SW 1271 (cell line): ENCODE results near the gene RASGEF1C.
A peak's percentile ranks its signal among the peaks of the same experiment; 100 is the strongest.
"Not testable (repeated sequence)": the region's sequence is repeated elsewhere in the genome, so short reads cannot be mapped to it uniquely, and the experiment has no call there.

ENCODE experiments used
- DNase-seq, 2 experiments: peaks; one replicate each; lab custom pipeline; 2025; lab: John Stamatoyannopoulos, UW

The RASGEF1C gene

DNA sequence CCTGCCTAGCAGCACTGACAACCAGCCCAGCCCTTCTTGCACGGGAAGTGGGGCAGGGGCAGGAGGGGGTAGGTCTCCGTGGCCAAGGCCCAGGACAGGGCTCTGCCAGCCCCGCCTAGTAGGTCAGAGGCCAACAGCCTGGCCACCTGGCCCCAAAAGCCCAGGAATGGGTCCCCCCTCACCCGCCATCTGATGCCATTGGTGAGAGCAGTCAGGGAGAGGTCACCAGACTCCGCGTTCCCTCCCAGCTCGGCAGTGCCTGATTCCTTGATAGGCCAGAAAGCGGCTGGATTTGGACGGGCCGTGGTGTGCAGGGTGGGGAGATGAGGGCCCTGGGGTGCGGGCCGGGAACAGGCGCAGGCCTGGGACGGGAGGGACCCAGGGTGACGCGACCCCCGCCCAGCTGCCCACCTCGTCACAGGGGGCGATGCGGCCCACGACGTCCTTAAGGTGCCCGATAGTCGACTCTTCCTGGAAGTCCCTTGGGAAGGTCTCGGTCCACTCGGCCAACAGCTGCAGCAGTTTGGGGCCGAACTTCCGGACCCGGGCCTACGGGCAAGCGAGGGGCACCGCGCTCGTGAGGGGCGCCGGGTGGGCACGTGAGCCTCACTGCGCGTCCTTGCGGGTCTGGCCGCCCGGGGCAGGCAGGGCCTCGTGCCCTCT is 72.9 kb downstream of the RASGEF1C start:
- DNase-seq: no peak

DNA sequence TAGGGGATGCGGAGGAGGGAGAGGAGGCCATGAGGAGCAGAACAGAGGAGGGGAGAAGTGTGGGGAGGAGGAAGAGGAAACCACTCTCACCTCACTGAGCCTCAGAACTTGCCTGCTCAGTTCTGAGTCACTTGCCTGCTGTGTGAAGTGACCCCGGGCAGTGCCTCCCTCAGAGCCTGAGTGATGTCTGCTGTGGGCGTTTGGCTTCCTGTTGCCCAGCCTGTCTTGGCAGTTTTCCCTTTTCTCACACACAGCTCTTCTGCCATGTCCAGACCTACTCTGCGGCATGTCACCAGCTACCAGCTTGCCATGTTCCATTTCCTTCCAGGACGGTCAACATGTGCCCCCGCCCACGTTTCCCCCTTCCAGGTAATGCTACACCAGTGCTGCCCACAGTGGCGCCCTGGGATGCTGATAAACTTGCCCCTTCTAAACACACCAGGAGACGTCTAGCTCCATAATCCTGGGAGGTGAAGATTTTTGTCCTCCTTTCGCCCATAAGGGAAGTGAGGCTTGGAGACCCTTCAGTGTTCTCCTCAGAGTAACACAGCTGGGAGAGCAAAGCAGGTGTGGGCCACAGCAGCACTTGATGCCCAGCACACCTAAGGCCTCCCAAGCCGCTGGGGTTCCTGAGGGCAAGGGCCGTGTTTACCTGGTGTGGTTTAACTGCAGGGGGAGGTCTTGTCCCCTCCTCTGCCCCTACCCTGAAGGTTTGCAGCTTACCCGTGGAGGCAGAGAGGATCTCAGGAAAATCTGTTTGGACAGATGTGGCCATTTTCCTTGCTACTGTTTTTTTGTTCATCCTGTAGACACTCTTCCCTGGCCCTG is 73.7 kb downstream of the RASGEF1C start:
- DNase-seq: peak in 1 of 2 experiments; percentile 26

DNA sequence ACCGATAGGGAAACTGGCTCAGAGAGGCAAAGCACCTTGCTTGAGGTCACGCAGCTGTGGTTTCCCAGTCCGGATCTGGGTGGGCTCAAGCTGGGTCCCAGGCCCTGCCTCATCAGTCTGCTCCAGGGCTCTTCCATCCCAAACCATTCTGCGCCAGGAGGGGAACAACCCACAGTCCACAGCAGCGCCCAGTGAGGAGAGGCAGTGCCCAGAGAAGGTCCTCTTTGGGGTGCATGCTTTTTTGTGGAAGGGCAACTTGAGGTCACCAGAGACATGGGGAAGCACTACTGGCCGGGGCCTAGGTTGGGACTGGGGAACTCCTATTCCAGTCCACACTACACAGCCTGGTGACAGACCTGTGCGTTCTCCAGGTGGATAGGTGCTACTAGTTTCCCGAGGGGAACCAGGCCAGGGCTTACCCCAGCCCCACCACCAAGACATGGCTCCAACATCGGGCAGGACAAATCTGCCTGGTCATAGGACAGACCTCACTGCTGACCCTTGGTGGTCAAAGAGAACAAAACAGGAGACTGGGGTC is 75.0 kb downstream of the RASGEF1C start:
- no peak for DNase-seq

DNA sequence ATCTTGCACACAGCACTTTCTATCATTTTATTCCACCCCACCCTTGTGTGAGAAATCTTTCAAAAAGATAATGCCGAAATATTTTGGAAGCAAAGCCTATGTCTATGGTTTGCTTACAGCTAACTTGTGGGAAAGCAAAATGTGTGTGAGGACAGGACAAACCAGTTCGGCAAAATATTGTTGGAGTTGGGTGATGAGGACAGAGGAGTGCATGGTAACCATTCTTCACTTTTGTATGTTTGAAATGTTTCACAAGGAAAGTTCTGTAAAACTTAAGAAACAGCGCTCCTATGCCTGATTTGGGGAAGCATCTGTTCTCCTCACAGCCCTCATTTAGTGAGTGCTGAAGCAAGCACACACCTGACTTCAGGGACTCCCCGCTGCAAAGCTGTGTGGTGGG is 75.5 kb downstream of the RASGEF1C start:
- DNase-seq: no peak

DNA sequence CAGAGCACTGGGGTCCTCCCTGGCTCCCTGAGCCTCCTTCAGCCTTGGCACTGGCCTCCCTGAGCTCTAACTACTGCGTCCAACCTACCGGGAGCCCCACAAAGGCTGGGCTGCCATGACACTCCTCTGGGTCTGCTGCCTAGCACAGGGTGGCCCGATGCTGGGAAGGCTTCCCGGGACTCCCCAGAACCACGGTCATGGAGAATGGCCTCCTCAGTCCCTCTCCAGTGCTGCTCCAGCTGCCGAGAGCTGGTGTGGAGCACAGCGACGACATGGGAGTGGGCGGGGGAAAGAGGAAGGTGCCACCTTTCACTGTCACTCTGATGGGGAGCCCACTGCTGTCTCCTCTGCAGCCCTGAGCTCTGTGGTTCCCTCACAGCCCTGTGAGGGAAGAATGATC is 76.0 kb downstream of the RASGEF1C start:
- DNase-seq: no peak

DNA sequence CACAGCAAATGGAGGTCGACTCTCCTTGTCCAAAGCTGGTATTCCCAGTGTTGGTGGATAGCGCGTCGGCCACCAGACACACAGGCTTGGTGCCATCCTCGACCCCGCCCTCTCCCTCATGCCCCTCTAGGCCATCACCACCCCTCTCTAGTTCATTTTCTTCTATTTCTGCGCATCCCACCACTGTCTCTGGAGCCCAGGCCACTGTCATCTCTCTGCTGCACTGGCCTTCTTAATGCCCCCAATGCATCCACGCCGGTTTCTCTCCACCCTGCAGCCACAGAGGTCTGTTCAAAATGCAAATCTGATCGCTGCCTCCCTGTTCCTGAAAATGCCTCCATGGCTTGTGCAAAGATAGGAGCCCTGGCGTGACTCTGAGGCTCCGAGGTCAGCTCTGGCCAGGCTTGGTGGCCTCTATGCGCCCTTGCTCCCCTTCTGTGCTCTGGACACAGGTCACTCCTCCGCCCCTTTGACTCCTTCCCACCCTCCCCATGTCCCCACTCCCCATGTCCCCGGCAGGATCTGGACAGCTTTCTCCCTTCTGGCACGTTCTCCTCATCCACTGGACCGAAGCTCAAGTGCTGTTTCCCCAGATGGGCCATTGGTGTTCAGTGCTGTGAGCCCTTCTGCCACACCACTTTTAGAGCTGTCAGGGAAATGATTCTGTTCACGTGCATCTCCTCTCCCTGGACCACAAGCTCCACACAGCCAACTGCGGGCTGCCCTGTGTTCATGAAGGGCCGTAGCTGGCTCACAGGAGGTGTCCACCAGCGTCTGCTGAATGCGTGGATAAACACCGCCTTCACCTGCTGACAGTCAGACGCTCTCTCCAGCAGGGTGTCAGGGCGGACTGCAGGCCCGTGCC is 77.9 kb downstream of the RASGEF1C start:
- DNase-seq: no peak

DNA sequence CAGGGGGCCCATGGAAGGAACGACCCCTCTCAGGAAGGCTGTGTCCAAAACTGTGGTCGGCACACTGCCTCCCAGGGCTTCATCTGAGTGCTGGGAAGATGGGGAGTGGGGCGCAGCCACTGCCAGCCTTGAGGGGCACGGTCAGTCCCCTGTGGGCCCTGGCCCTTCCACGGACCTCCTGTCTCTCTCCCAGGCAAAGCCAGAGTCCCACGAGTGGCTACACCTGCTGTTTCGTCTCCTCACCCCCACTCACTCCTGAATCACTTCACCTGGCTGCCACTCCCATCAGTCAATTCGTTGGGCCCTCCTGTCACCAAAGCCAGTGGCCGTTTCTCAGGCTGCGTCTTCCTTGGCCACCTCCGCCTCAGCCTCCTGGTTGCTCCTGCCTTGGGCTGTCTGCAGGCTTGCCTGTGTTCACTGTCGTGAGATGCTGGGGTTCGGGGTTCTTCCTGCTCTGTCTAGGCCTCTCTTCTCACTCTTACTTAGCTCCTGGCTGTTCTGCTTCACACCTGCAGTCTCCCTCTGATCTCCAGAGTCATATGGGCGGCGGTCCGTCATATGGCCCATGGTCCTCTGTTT is 78.6 kb downstream of the RASGEF1C start:
- DNase-seq: no peak

DNA sequence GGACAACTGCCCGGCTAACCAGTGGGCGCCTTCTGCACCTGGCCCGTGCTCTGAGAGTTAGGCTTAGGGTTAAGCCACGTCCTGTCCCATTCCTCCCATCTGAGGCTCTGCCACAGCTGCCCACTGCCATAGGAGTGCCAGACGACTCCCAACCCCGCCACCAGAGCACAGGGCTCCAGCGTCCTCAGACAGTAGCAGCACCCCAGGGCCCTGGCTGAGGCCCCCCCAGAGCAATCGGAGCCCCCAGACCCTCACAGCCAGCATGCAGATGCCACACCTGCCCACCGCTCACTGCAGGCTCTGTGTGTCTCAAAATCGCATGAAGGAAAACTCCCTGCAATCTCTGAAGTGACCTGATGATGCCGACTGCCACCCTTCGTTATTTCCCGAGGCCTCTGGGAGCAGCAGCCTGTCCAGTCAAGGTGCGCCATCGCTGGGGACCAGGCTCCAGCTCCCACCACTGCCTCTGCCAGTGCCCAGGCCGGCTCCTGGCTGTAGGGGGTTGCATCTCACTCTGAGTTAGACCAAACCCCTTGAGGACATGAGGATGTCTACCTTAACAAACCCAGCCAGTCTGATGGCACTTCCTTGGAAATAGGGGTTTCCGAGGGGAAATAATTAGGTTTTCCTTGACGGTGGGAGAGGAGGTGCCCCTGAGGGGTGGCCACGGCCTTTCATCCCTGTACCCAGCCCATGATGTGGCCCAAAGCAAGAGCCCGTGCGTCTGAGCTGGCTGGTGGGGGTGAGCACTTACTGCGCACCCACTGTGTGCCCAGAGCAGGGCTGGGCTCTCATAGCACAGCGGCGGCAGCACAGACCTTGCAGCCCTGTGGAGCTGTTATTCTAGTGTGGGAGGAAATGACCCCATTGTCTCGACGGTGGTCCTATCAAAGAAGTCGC is 79.5 kb downstream of the RASGEF1C start:
- DNase-seq: no peak

DNA sequence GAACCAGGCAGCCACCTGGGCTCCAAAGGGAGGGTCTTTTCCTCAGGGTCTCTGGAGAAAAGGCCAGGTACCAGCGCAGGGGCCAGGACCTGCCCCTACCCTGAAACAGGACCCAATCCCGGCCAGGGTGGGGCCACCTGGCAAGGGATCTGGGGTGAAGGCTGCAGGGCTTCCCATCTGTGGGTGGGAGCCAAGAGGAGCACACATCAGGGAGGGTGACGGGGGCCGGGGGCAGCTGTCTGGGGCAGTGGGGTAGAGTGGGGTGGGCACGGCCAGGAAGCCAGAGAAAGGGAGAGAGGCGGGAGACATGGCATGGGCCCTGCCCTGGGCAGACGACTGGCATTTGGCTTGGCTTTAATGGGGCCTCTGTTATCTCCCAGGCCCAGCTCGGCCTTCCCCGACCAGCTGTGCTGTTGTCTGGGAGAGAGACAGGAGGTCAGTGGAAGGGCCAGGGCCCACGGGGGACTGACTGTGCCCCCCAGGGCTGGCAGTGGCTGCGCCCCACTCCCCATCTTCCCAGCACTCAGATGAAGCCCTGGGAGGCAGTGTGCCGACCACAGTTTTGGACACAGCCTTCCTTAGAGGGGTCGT is 80.2 kb downstream of the RASGEF1C start:
- DNase-seq: no peak

DNA sequence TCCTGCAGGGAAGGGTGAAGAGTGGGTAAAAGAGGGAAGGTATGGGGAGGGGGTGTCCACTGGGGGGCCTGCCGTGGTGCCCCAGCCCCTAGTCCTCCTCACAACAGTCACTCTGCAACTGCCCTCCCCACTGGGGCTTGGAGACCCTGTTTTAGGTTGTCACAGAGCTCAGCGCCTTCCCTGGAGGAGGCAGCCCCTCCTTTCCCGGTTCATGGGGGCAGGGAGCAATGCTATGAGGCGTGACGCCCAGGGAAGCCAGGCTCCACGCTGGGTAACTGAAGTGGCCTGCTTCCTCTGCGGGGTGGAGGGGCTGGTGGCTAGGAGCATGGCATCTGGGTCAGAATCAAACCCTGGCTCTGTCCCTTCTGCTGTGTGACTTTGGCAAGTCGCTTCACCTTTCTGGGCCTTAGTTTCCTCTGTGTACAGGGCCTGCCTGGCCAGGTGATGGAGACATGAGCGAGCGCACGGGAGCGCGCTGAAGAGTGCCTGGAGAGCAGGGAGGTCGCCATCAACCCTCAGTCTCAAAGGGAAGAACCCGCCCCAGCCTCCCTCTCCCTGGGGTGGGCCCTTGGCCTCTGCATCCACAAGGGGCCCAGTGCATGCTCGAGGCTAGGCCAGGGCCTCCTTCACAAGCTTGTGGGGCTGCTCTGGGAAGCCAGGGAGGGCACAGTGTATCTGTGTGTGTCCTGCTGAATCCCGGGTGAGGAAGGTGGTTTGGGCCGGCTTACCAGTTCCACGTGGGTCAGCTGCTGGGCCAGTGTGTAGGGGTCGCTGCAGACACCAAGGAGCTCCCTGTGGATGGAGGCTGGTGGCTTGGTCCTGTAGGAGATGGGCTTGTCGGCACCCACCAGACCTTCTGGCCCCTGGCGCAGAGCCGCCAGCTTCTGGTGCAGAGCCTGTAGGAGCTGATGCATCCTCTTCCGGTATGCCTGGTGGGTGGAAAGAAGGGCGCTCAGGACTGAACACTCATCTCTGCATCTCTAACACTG is 81.0 kb downstream of the RASGEF1C start:
- DNase-seq: no peak

DNA sequence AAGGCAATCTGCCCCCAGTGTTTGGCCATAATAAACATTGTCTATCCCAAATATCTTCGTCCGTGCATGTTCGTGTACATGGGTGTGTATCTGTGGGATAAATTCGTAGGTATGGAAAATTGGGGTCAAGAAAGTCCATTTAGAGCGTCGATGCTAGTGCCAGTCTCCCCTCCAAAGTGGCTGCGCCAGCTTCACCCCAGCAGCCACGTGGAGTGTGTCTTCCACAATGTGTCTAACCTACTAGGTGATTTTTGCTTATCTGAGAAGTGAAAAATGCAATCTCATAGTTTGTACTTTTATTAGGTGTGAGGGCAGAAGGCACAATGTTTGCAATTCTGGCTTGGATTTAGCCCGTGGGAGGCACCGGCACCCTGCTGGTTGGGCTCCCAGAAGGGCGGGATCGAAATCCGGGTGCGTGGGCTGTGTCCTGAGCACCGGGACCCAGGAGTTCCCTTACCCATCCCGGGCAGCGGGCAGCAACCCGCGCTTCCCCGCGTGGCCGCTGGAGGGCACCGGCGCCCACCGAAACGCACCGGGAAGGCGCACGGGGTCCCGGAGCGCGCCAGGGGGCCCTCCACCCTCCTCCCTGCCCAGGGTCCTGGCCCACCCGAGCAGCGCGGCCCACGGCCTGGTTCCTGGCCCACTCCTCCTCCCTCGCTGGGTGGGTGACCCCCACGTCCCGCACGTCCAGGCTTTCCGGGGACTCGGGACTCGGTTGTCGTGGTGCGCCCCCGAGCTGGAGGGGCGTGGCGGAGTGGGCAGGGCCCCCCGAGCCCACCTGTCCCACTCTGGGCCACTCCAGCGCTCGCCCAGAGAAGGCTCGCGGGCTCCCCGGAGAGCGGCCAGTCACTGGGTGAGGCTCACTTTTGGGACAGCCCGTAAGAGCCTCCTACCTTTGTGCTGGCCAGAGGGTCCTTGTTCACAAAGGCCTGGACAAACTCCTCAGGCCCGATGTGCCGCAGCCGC is 82.0 kb downstream of the RASGEF1C start:
- DNase-seq: no peak

DNA sequence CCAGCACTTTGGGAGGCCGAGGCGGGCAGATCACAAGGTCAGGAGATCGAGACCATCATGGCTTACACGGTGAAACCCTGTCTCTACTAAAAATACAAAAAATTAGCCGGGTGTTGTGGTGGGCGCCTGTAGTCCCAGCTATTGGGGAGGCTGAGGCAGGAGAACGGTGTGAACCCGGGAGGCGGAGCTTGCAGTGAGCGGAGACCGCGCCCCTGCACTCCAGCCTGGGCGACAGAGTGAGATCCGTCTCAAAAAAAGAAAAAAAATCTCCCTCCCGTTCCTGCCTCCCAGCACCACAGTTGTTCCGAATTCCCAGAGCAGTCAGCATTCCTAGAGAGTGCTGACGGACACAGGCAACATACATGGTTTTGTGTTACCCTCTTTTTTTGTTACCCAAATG is 82.9 kb downstream of the RASGEF1C start:
- not testable (repeated sequence) for DNase-seq

DNA sequence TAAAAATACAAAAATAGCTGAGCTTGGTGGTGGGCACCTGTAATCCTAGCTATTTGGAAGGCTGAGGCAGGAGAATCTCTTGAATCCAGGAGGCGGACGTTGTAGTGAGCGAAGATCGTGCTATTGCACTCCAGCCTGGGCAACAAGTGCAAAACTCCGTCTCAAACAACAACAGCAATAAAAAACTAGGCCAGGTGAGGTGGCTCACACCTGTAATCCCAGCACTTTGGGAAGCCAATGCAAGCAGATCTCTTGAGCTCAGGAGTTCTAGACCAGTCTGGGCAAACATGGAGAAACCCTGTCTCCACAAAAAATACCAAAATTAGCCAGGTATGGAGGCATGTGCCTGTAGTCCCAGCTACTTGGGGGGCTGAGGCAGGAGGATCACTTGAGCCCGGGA is 84.3 kb downstream of the RASGEF1C start:
- DNase-seq: not testable (repeated sequence)

DNA sequence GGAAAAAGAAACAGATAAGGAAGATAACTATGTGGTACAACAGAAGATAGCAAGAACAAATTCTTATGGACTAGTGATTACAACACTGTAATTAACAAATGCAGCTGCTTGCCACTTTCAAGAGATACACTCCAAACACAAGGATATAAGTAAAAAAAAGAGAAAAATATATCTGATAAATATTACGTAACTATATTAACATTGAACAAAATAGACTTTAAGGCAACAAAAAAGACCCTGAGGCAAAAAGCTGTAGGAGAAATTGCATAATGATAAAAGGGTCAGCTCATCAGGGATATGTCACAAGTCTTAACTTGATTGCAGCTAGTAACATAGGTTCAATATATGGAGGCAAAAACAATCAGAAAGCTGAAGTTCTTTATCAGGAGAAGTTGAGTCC is 86.1 kb downstream of the RASGEF1C start:
- DNase-seq: no peak

DNA sequence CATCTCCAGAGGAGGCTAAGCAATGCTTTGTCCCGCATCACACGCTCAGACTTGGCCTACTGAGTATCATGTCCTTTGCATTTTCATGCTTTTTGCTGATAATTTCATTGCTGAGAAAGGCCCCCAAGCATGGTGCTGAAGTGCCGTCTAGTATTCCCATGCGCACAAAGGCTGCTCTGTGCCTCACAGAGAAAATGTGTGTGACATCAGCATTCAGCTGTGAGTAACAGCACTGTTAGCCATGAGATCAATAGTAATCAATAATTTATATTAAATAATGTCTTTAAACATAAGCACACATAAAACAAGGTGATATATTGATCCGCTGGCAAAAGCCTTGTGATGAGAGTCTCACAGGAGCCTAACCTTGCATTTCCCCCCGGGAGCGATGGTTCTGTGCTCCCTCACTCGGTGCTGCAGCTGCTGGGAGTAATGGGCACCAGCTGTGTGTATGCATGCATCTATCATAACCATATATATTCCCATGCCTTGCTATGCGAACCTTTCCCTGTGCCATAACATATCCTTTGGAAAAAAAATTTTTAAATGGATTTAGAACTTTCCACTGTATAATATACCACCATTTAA is 87.1 kb downstream of the RASGEF1C start:
- DNase-seq: no peak

DNA sequence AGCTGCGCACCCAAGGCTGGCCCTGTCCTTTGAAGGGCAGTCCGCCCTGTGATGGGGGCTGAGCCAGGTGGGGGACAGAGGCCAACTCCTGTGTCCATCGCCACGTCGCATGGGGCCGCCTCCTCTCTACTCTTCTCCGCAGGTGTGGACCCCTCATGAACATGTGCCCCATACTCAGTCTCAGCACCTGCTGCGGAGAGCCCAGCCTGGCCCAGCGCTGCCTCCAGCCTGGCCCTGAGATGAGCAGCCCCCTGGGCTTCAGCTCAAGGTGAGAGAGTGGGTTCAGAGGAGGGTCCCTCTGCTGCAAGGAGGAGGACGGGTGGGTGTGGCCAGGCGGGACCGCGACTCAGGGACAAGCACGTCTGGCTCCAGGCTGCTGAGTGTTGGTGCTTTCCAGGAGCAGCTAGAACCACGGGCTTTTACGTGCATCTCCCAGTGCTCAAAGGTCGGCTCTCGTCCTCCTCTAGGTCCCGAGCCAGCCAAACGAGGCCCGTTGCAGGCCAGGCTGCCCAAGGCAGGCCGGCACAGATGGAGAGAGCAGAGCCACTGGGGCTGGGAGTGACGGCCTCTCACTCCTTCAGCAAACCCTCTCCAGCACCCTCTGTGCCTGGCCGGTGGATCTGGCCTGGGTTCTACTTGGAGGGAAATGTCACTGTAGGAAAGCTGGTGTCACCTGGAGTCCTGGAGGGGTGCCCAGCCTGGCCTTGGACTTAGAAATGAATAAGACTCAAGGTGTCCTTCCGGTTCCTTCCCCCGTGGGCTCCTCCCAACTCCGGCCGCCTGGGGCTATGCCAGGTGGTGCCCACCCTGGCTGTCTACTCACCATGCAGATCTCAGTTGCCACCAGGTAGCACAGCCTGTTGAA is 88.5 kb downstream of the RASGEF1C start:
- no peak for DNase-seq

DNA sequence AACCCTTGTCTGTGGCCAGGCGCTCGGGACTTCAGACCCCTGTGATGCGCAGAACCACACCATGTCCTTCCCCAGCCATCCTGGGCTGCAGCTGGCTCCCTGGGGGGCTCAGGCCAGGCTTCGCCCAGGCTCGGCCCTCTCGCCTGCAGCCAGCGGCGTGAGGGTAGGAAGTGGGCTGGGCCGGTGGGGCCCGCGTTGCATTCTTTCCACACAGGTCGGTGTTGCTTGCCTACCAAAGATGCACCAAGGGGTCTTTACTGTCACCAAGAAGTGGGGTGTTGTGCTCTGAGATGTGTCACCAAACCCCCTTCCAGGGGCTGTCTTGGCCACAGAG is 89.1 kb downstream of the RASGEF1C start:
- DNase-seq: no peak
